ENCODE results near the gene TSHR.

Gene TSHR

DNA sequence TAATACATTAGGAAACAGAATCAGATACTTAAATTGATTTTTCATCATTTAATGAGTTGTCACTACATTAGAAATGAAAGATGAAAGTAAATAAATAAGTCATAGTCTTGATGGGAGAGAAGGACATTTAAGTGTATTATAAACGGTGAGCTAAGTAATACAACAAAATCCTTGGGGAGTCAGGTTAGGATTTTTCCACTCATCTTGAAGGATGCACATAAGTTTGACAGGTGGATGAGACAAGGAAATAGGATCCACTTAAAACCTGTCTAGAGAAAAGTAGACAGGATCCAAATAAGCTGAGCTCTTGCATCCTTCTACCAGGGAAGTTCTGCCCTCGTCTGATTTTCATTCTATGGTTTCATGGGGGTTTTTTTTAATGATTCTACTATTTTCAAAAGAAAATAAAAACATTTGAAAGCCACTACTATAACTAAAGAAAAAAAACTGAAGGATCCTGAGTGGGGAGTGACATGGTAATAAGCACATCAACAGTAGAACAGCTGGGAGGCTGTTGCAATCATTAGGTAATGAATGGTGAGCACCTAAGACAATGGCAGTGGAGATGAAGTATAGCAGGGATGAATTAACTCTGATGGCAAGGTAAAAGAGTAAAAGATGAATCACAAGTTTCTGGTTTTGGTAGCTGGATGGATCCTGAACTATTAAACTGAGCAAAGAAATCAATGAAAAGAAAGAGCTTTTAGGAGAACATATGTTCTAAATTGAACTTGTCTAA lies 30.9 kb upstream of the TSHR start:
- Histone ChIP-seq H3K27me3 (replicated peaks; ENCODE audit: control insufficient read depth, insufficient read depth, low read length) (no peaks in the 10 kb centered on the region), H3K36me3 (ENCODE audit: control insufficient read depth, insufficient read depth, low read length) (no peaks in the 10 kb centered on the region; the same call in 1 of the 2 replicates), H3K4me3 (replicated peaks; ENCODE audit: low read depth, low read length) (no peak overlapping the region)
- TF ChIP-seq, protein P1, sequence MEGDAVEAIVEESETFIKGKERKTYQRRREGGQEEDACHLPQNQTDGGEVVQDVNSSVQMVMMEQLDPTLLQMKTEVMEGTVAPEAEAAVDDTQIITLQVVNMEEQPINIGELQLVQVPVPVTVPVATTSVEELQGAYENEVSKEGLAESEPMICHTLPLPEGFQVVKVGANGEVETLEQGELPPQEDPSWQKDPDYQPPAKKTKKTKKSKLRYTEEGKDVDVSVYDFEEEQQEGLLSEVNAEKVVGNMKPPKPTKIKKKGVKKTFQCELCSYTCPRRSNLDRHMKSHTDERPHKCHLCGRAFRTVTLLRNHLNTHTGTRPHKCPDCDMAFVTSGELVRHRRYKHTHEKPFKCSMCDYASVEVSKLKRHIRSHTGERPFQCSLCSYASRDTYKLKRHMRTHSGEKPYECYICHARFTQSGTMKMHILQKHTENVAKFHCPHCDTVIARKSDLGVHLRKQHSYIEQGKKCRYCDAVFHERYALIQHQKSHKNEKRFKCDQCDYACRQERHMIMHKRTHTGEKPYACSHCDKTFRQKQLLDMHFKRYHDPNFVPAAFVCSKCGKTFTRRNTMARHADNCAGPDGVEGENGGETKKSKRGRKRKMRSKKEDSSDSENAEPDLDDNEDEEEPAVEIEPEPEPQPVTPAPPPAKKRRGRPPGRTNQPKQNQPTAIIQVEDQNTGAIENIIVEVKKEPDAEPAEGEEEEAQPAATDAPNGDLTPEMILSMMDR (IDR thresholded peaks at IDR 0.05; ENCODE audit: insufficient read depth, low read length, poor library complexity, severe bottlenecking): no peak
- no peak for DNase-seq (ENCODE audit: extremely low read depth, insufficient read length)

DNA sequence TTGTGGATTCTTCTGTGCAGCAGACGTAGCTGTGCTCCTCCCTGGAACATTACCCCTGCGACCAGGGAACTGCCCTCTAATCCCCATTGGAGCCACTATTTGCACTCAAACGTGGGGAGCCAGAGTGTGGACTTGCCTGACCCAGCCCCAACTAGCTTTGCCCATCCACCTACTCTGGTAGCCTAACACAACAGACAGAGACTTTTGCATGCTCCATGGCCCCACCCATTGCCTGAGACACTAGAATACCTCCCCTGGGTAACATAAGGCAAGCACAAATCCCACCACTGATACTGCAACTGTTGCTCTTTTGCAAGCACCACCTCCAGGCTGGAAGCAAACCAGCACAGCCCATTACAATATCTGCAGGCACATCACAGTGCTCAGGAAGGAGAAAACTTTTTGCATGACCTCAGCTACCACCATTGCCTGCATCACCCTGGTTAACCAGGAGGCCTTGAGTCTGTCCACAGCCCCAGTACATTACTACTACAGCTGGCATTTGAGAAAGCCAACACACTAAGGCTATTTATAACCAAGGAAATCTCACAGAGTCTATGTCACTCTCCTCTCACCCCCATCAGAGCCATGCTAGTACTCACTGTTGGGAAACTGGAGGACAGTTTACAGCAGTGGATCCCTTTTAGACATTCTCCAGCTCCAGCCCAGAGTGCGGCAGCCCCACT lies 28.9 kb upstream of the TSHR start:
- no peak overlapping the region for H3K4me3 ChIP-seq (replicated peaks; ENCODE audit: low read depth, low read length)

DNA sequence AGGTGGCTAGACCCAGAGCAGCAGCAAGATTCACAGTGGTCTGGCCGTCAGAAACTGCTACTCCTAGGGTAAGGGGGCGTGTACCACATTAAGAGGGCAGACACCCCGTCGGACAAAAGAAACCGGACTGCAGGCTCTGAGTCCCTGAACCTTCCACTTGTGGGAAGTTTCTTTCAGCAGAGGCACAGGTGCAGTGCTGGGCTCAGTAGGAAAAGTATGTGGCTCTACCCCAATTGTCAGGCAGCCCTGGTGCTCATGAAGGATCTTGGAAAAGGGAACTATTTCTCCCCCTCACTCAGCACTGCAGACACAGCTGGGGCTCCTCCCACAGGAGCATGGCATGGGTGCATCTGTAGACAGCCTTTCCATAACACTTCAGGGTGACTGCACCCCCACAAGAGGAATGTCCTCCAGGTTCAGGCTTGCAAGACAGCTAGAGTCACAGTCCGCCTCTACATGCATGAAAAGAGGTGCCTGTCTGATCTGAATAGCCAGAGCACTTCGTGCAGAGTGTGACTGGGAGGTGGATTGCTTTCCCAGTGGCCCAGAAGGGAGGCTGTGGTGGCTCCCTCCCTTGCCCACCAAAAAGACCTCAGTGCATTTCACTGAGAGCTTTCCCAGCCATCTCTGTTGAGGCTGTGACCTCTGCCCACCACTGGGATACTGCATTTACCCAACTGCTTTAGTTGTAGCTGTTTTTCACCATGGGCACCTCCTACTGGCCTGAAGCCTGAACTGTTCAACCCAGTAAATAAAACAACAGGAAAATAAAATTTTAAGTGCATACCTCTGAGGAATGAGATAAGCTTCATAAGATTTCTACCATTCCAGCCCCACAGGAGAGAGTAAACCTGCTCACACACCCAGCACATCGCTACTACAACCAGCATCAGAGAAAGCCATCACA lies 28.1 kb upstream of the TSHR start:
- DNase-seq (ENCODE audit: extremely low read depth, insufficient read length): no peak
- Histone ChIP-seq H3K4me3 (replicated peaks; ENCODE audit: low read depth, low read length) (no peak overlapping the region), H3K27me3 (replicated peaks; ENCODE audit: control insufficient read depth, insufficient read depth, low read length) (no peaks in the 10 kb centered on the region), H3K36me3 (ENCODE audit: control insufficient read depth, insufficient read depth, low read length) (no peaks in the 10 kb centered on the region; the same call in 1 of the 2 replicates)
- TF ChIP-seq, protein P1 (IDR thresholded peaks at IDR 0.05; ENCODE audit: insufficient read depth, low read length, poor library complexity, severe bottlenecking): peak; percentile 21

More for the DNA sequence above, 28.9 kb upstream of the TSHR start:
- H3K36me3 ChIP-seq (ENCODE audit: control insufficient read depth, insufficient read depth, low read length): no peaks in the 10 kb centered on the region; the same call in 1 of the 2 replicates
- no peaks in the 10 kb centered on the region for H3K27me3 ChIP-seq (replicated peaks; ENCODE audit: control insufficient read depth, insufficient read depth, low read length)
- DNase-seq (ENCODE audit: extremely low read depth, insufficient read length): no peak
- TF ChIP-seq, protein P1 (IDR thresholded peaks at IDR 0.05; ENCODE audit: insufficient read depth, low read length, poor library complexity, severe bottlenecking): no peak

- Histone ChIP-seq H3K4me3 (replicated peaks; ENCODE audit: low read depth, low read length) (no peak overlapping the region), H3K36me3 (ENCODE audit: control insufficient read depth, insufficient read depth, low read length) (no peaks in the 10 kb centered on the region; the same call in 1 of the 2 replicates), H3K27me3 (replicated peaks; ENCODE audit: control insufficient read depth, insufficient read depth, low read length) (no peaks in the 10 kb centered on the region)
- TF ChIP-seq, protein P1 (IDR thresholded peaks at IDR 0.05; ENCODE audit: insufficient read depth, low read length, poor library complexity, severe bottlenecking): no peak
- peak; percentile 33 for DNase-seq (ENCODE audit: extremely low read depth, insufficient read length)
Observed at GRCh38 chr14:80930095-80930494, 25.3 kb upstream of the TSHR start.

DNA sequence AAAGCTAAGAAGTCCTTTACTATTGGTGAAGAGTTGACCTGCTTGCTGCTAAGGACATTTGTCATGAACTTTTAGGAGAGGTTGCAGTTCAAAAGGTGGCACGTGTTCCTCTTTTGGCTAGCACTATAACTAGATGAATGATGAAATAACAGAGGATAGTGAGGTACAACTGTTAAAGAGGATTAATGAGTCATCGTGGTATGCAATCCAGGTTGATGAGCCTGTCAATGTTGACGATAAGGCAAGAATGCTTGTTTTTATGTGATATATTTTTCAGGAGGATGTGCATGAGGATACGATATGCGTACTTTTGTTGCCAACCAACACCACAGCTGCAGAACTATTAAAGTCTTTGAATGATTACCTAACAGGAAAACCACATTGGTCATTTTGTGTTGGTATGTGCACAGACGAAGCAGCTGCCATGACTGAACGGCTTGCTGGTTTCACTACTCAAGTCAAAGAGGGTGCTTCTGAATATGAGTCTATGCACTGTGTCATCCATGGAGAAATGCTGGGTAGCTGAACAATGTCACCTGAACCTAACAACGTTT lies 24.5 kb upstream of the TSHR start:
- peak; percentile 78 for DNase-seq (ENCODE audit: extremely low read depth, insufficient read length)
- Histone ChIP-seq H3K36me3 (ENCODE audit: control insufficient read depth, insufficient read depth, low read length) (no peaks in the 10 kb centered on the region), H3K27me3 (replicated peaks; ENCODE audit: control insufficient read depth, insufficient read depth, low read length) (no peaks in the 10 kb centered on the region), H3K4me3 (replicated peaks; ENCODE audit: low read depth, low read length) (peak overlapping the region; percentile 31)
- TF ChIP-seq, protein P1 (IDR thresholded peaks at IDR 0.05; ENCODE audit: insufficient read depth, low read length, poor library complexity, severe bottlenecking): no peak
